T-helper 2 cell (primary cell): ENCODE data around the gene C1QTNF6.

Experiments used
- DNase-seq, 5 experiments: peaks; one replicate each; pipeline versions ENCODE4 v3.0.0 to v3.0.0-alpha.2; 2012 to 2022

C1QTNF6 gene

DNA sequence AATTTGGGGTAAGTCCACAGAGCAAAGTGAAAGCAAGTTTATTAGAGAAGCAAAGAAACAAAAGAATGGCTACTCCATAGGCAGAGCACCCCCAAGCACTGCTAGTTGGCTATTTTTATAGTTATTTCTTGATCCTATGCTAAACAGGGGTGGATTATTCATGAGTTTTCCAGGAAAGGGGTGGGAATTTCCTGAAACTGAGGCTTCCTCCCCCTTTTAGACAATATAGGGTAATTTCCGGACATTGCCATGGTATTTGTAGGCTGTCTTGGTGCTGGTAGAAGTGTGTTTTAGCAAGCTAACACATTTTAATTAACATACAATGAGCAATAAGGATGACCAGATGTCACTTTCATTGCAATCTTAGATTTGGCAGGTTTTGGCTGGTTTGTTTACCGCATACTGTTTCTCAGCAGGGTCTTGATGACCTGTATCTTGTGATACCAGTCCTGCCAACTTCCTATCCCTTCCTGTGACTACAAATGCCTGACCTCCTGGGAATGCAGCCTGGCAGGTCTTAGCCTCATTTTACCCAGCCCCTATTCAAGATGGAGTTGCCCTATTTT, 937 bp upstream of the C1QTNF6 start:
- DNase-seq, result no peak

DNA sequence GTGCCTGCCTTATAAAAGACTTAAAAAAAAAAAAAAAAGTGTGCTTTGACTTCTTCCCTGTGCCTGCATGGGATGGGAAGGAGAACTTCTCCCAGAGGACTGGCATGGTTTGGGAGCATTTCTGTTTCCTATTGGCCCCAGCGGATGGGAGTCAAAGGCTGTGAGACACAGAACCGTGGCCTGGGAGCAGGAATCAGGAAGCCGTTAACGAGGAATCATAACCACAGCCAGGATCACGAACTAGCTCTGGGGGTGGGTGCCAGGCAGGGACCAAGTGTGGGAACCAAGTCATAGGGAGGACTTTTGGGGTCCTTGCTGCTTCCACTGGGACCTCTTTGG, 526 bp downstream of the C1QTNF6 start:
- no peak for DNase-seq

DNA sequence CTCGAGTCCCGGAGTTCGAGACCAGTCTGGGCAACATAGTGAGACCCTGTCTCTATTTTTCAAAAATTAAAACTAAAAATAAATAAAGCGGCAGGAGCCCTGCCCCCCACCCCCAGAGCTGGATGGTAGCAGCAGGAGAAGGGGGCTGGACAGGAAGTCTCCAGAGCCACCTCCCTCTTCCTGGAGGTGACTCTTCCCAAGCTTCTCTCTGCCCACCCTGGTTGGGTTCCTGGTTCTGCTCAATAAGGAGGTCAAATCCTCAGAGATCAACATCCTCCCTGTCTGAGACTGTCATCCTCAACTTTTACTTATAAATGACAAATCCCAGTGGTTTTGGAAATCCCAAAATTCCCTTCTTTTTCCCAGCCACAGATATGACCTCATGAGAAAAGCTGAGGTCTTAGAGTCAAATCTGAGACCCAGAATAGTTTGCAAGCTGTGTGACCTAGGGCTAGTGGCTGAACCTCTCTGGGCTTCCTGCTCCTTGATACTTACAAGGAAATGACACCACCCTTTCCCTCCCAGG, 987 bp downstream of the C1QTNF6 start:
- no peak for DNase-seq

DNA sequence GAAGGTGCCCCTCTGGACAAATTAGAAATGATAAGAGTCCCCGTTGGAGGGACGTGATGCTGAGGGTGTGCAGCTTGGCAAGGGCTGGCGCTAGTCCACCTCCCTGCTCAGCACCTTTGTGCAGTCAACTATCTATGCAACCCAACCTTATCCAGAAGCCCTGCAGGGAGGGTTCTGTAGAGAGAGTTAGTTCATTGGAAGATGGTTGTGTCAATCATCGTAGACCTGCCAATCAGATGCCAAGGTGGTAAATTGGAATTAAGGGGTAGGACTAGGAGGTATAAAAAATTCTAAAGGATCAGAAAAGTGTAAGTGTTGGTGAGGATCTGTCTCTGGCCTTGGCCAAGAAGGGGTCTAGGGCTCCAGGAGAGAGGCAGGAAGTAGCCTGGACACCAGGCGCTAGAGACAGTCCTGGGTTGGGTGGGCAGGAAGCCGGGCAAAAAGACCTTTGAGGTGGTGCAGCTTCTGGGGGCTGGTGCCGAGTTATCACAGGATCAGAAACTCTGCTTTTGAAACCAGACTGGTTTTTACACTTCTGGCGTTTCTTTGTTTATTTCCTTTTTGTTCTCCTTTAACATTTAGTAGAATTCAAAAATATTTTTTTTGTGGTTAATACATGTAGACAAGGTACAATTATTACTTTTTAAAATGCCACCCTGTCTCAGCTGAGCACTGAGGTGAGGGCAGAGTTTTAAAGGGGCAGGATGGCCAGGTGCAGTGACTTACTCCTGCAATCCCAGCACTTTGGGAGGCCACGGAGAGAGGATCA, 1.6 kb downstream of the C1QTNF6 start:
- peak in 3 of 5 experiments; percentile 9 to 94 (median 74) for DNase-seq

DNA sequence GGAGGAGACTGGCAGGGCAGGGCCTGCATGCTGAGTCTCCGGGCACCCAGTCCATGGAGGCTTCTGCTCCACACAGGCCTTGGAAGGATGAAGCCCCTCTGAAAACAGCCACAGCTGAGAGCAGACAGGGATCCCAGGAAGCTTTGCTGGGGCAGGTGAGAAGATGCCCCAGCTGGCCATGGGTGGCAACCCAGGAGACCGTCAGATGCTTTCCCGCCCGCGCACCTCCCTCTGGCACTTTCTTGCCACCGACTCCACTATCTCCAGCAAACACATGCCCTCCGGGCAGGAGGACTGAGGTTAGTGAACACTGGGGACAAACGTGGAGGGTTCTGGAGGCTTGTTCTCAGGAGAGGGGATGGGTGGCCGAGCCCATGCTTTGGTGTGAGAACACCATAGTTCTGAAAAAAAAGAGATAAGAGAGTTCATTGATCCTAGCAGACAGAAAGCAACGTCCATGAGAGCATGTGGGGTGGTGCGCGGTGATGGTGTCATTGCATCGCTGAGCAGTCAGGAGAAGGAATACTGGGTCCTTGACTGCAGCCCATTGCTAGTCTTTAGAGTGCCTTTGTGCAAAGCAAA, 2.3 kb downstream of the C1QTNF6 start:
- peak in 1 of 5 experiments; percentile 3 for DNase-seq

DNA sequence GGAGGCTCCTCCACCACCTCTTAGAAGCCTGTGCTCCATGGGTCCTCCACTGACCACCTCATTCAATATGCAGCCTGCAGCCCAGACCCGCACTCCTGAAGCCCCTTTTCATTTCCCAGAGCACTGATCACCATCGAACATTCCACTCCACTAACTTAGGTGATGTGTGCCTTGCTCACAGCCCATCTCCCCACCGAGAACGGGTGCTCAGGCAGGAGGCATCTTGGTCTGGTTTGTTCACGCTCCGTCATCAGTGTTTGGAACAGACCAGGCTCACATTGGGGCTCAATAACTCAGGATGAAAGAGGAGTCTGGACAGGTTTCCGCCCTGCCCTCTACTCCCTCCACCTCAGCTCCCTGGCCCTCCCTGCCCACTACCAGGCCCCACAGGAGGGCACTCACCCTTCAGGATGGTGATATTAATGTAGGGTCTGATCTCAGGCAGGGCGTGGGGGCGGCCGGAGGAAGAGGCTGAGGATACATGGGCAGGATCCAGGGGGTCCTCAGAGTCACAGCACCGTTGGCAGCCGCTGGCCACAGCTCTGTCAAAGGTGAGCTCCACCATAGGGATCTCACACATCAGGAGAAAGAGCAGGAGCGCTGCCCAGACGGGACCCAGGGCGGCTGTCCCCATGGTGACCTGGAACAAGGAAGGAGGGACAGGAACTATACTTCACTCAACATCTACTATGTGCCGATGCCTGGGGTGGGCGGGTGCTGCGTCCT, 3.1 kb downstream of the C1QTNF6 start:
- no peak for DNase-seq

DNA sequence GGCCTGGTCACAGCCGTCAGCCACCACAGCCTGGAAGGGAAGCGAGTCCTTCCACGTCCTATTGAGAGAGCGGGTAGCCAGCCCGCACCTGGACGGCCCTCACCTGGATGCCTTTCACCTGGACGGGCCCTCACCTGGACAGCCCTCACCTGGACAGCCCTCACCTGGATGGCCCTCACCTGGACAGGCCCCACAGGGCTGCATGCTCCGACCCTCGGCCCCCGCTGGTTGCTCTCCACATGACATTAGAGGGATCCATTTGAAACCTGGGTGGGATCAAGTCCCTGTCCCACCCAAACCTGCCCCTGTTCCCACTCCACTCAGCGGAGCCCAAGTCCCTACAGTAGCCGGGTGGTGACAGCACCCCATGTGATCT, 3.7 kb downstream of the C1QTNF6 start:
- DNase-seq, result no peak

DNA sequence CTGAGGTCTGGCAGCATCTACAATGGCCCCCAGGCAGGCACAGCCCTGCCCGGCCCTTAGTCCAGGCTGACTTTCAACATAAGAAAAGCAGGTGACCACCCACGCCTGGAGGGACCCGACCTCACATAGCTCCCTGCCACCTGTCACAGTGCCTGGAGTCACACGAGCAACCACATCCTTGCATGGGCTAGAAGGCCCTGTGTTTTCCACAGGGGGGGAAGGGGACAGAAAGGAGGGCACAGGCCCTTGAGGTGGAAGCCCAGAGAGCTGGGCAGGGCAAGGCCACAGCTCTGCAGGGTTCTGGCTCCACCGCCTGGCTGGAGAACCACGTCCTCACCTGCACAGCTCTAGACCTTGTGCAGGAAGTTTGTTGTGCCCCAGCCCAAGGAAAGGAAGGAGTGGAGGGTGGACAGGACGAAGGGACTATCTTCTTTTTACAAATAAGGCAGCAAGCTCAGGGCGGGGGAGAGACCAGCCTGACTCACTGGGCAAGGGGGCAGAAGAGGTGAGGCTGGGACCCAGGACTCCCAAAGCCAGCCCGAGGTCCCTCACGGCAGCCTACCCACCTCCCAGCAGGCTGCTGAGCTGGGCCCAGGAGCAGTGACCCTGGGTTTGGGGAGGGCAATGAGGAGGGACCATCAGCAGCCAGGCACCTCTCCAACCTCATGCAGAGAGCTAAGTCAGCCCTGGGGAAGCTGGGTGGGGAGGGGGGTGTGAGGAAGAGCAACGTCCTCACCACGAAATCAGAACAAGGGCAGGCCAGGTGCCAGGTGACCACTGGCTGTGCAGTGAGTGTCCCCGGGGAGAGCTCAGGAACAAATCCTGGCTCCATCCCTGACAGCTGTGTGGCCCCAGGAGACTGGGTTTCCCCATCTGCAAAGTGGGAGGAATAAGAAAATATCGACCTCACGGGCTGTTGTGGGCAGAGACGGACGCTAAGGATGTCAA, 4.3 kb downstream of the C1QTNF6 start:
- DNase-seq, result no peak

DNA sequence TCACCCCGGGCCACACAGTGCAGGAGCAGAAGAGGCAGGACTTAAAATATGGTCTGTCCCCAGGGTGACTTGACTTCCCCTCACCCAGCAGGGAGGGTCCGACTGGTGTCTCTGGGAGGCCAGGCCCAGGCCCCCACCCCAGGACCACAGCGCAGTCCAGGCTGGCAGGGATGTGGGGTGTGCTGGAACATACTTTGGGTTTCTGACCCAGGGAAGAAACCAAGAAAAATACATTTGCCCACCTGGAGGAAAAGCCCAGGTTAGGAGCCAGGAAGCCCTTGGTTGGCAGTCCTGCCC, 5.2 kb downstream of the C1QTNF6 start:
- no peak for DNase-seq

DNA sequence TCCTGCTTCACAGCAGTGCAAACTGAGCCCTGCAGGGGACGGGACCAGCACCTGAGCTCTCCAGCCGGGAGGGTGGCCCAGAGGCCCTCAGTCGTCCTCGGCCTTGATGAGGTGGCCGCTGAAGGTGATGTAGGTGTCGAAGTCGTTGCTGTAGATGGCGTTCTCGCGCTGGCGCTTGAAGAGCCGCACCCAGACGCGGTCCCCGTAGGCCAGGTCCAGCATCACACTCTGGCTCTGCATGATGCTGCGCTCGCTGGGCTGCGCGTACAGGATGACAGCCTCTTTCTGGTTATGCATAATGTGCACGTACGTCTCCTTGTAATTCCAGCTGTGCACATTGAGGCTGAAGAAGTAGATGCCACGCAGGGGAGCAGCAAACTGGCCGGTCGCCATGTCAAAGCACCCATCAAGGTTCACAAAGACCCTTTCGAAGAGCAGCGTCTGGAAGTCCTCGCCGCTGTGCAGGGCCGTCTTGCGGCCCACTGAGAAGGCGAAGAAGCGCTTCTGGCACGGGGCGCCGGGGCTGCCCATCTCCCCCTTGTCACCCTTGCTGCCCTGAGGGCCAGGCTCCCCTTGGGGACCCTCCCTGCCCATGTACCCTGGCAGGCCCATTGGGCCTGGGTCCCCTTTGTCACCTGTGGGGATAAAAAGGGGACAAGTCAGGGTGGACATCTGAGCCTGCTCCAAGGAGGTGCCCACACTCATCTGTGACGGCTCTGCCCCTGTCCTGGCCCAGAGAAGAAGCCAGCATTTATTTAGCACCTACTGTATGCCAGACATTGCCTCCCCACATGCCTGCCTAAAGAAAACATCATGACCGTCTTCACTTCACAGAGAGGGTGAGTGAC, 5.7 kb downstream of the C1QTNF6 start:
- no peak for DNase-seq

DNA sequence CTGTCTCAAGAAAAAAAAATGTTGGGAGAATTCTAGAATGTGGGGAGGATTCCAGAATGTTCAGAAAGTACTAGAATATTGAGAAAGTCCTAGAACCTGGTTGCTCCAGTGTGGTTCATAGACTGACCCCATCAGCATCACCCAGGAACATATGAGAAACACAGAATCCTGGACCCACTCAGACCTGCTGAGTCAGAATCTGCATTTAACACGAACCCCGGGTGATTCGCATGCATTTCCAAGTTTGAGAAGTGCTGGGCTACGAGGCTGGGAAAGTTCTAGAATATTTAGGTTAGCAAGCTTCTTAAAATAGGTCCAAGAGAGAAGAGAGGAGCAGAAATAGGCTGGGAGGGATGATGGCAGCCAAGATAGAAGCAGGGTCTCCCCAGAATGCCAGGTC, 6.4 kb downstream of the C1QTNF6 start:
- no peak for DNase-seq

DNA sequence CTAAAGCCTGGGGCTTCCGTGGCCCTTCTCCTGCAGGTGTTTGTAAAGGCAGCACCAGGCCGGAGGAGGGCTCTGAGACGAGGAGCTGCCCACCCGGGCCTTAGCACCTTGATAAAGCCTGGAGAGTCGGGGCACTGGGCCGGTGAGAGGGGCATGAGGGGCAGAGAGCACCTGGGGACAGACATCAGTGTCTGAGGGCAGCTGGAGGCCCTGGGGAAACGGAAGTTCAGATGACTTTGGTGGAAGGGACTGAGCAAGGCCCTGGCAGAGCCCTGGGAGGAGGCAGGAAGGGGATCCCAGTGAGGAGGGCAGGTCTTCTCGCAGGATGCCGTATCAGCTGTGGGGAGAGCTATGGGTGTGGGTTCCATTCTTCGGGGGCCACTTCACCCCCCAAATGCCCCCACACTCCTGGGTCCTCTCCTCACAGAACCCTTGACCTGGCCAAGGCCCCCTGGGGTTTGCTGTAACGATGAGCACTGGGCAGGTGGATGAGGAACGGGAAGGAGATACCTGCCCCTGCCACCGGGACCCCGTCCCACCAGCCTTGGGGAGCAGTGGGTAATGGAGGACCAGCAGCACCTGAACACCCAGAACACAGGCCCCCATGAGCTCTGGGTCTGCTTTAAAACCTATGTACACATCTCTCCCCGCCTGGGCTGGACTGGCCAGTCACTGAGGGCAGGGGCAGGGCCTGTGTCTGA, 7.4 kb downstream of the C1QTNF6 start:
- DNase-seq, result no peak

DNA sequence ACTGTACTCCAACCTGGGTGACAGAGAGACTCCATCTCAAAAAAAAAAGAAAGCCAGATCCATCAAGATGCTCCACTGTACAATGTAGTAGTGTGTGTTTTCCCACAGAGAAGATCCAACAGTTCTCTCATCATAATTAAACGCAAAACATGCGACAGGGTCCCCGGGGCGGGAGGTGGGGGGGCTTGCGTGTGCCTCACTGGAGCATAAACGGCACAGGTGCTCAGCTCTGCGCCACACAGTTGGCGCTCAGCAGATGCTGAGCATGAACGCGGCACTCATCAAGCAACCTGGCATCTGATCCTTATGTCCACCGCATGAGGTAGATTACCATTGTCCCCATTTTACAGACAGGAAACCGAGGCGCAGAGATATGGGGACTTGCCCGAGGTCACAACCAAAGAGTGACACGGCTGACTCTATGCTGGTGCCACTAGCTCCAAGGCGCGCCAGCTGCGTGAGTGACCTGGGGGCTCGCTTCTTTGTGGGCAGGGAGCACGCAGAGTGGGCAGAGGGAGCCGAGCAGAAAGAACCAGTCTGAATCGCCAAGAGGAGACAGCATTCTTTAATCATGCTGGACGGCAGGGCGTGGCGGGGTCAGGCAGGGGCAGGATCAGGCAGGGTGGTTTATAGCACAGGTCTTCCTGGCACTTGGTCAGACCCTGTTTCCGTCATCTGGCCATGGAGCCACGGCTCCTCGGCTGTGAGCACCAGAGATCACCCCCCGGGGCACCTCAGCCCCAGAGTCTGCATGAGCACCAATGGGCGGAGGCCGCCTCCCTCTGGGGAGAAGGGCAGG, 8.2 kb downstream of the C1QTNF6 start:
- no peak for DNase-seq

DNA sequence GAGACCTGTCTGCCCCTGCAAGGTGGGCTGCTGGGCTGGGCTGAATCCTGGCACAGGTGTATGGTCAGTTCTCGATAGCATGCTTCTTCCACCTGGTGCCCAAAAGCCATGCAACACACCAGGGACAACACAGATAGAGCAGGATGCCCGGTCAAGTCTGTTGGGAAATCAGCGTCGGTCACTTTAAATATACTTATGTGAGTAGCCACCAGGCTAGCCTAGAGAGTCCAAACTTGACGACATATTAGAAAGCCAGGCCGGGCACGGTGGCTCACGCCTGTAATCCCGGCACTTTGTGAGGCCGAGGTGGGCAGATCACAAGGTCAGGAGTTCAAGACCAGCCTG, 8.9 kb downstream of the C1QTNF6 start:
- no peak for DNase-seq

DNA sequence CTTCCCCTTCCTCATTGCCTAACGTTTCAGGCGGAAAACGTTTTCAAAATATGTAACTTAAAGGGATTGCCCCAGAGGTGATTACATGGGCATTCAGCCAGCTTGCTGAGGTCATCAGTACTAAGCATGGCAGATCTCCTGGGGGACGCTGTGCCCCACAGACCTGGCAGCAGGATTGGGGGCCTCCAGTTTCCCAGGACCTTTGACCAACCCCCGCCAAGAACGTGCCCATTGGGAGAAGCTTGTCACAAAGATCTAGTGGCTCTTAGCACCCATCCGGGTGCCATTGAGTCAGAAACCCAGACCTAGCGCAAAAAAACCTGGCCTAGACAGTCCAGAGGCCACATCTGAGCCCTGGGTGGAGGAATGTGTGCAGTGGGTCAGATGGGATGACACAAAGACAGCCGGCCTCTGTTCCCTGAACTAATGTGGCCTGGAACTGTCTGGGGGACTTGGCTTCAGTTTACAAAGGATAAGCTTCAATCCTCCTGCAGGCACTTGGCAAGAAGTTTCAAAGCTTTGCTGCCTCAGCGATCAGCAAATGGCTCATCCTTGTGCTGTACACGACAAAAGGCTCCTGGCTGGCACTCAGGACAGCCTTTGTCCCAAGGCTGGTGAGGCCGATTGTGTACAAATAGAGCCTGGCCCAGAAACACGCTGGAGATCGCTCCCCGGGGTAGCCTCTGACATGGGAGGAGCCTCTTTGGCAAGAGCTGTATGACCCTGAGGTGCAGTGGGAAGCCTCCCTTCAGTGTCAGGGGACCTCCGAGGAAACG, 9.5 kb downstream of the C1QTNF6 start:
- no peak for DNase-seq

DNA sequence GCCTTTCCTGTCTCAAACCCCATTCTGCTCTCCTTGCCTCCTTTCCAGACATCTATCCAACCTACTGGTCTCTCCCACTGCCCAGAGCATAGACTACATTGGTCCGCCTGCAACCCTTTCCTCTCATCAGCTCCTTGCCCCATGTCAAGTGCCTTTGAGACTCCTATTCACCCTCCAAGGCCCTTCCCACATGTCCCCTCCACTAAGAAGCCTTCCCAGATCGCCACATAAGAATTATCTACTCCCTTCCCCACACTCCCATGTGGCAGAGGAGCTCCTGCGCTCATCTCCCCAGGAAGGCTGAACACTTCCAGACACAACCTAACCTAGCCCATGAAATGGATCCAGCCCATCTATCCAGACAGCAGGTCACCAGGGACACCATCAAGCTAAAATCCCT, 10.3 kb downstream of the C1QTNF6 start:
- no peak for DNase-seq

DNA sequence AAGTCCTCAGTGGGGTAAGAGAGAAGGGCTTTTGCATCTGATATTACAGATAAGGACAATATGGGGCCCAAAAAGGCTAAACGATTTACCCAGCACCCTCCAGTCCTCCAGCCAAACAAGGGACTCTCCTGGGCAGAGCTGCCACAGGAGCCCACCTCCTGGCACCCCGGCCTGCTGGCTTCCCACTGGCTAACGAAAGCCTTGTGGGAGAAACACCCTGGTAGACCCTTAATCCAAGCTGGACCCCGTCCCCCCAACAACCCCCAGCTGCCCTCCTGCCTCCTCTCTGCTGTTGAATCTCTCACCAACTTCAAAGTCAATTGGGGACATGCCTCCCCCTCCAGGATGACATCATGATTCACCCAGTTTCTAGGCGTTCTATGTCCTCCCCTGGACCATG, 10.8 kb downstream of the C1QTNF6 start:
- no peak for DNase-seq

DNA sequence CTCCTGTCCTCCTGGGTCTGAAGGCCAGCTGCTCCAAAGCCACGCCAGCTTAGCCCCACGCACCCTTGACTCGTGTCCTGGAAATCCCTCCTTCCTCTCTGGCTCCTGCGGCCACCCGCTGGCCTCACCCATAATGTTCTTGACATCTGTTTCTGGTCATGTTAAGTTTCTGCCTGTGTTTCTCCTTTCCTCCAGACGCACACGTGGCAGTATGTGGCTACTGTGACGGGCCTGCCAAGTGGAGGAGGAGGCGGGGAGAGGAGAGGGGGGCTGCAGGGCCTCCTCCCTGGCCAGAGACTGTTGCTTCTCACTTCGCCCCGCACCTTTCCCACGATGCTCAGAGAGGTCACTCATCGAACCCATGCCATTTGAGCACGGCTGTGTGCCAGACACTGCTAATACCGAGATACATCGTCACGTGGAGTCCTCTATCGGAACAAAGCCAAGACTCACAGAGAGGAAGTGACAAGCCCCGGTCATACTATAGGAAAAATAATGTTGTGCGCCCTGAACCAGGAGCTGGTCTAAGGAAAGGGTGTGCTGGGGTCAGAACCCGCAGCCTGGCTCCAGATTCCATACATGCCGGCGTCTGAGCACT, 11.5 kb downstream of the C1QTNF6 start:
- DNase-seq, result no peak
